CD14-positive monocyte (primary cell): ENCODE results near the gene TSPEAR. TPM values are rescaled to one million over a fixed set of nuclear protein-coding genes. Genes with fewer than 3 reads are reported as not detected.

Experiments
- DNase-seq, 3 donors: peaks; one replicate each; pipeline ENCODE4 v3.0.0-alpha.2; 2011 to 2022
- H2AFZ ChIP-seq: 2 replicates; pipeline ENCODE4 v1.6.0; 2012; ENCODE audit warnings: mild to moderate bottlenecking, low read depth, low read length, inconsistent platforms; ENCODE audit not compliant: insufficient read depth, poor library complexity, severe bottlenecking
- H3K27ac ChIP-seq, 2 donors: 1 replicate in 1 of 2; 2 replicates in 1 of 2; pipeline ENCODE4 v1.5.1; 2012 to 2013; ENCODE audit warnings: low read length in 2 of 2, control low read depth in 1 of 2, inconsistent platforms in 1 of 2, low read depth in 1 of 2, mild to moderate bottlenecking in 1 of 2
- H3K27me3 ChIP-seq, 2 donors: one replicate each; pipeline versions ENCODE4 v1.6.0 to v1.6.1; 2011 to 2013; ENCODE audit warnings: low read length in 2 of 2; ENCODE audit not compliant: control insufficient read depth in 2 of 2, insufficient read depth in 2 of 2
- H3K36me3 ChIP-seq, 2 donors: replicated peaks in 1 of 2; 1 replicate in 1 of 2; 2 replicates in 1 of 2; pipeline versions ENCODE4 v1.5.1 to v1.6.1; 2012 to 2013; ENCODE audit warnings: low read length in 2 of 2, control low read depth in 1 of 2, inconsistent platforms in 1 of 2, mild to moderate bottlenecking in 1 of 2; ENCODE audit not compliant: insufficient read depth in 2 of 2, control insufficient read depth in 1 of 2
- H3K4me1 ChIP-seq, 2 donors: 1 replicate in 1 of 2; 2 replicates in 1 of 2; pipeline versions ENCODE4 v1.5.1 to v1.6.1; 2012 to 2013; ENCODE audit warnings: low read length in 2 of 2, control low read depth in 1 of 2, inconsistent platforms in 1 of 2, mild to moderate bottlenecking in 1 of 2, moderate library complexity in 1 of 2; ENCODE audit not compliant: insufficient read depth in 2 of 2, control insufficient read depth in 1 of 2
- H3K4me2 ChIP-seq: replicated peaks from 2 replicates; pipeline ENCODE3; 2012; ENCODE audit warnings: low read length, moderate library complexity, mild to moderate bottlenecking; ENCODE audit not compliant: poor library complexity, severe bottlenecking; ENCODE audit errors: extremely low read depth
- H3K4me3 ChIP-seq, 3 experiments: fragments of 200-600 bp in 1 of 3; sonication (generic) in 1 of 3; replicated peaks in 1 of 3; 1 replicate in 2 of 3; 2 replicates in 1 of 3; pipeline ENCODE4 v1.5.1; 2011 to 2013; ENCODE audit warnings: low read length in 3 of 3, mild to moderate bottlenecking in 3 of 3, control low read depth in 2 of 3, low read depth in 2 of 3, inconsistent platforms in 1 of 3, moderate library complexity in 1 of 3
- H3K79me2 ChIP-seq: 2 replicates; pipeline ENCODE4 v1.6.0; 2012; ENCODE audit warnings: mild to moderate bottlenecking, control low read depth, inconsistent platforms, low read length, moderate library complexity; ENCODE audit not compliant: insufficient read depth
- H3K9ac ChIP-seq: 2 replicates; pipeline ENCODE4 v1.6.0; 2017; ENCODE audit warnings: low read length, mild to moderate bottlenecking; ENCODE audit not compliant: insufficient read depth, poor library complexity, severe bottlenecking
- H3K9me3 ChIP-seq, 2 donors: replicated peaks in 1 of 2; 1 replicate in 1 of 2; 2 replicates in 1 of 2; pipeline versions ENCODE4 v1.5.1 to v1.6.1; 2012 to 2013; ENCODE audit warnings: low read length in 2 of 2, control low read depth in 1 of 2; ENCODE audit not compliant: control insufficient read depth in 1 of 2, insufficient read depth in 1 of 2
- H4K20me1 ChIP-seq: 2 replicates; pipeline ENCODE4 v1.6.0; 2012; ENCODE audit warnings: mild to moderate bottlenecking, low read length, control low read depth, moderate library complexity; ENCODE audit not compliant: insufficient read depth
- H3K27ac Mint-ChIP-seq, 7 donors: one replicate each; pipeline ENCODE4 v1.8.0; 2020; ENCODE audit warnings: mild to moderate bottlenecking in 7 of 7, mixed read lengths in 7 of 7, moderate library complexity in 6 of 7, inconsistent platforms in 2 of 7
- H3K27me3 Mint-ChIP-seq, 3 donors: one replicate each; pipeline ENCODE4 v1.8.0; 2021 to 2022; ENCODE audit warnings: low read depth in 3 of 3, mild to moderate bottlenecking in 3 of 3, mixed read lengths in 3 of 3, moderate library complexity in 3 of 3, inconsistent platforms in 1 of 3
- H3K36me3 Mint-ChIP-seq, 2 donors: one replicate each; pipeline ENCODE4 v1.8.0; 2020; ENCODE audit warnings: mixed read lengths in 2 of 2, inconsistent platforms in 1 of 2, mild to moderate bottlenecking in 1 of 2
- H3K4me1 Mint-ChIP-seq: one replicate; pipeline ENCODE4 v1.8.0; 2020; ENCODE audit warnings: mild to moderate bottlenecking, mixed read lengths
- H3K4me3 Mint-ChIP-seq, 2 donors: one replicate each; pipeline ENCODE4 v1.8.0; 2020; ENCODE audit warnings: mild to moderate bottlenecking in 2 of 2, mixed read lengths in 2 of 2, moderate library complexity in 1 of 2
- H3K9me3 Mint-ChIP-seq, 7 donors: one replicate each; pipeline ENCODE4 v1.8.0; 2020 to 2022; ENCODE audit warnings: mixed read lengths in 7 of 7, mild to moderate bottlenecking in 6 of 7, moderate library complexity in 6 of 7, inconsistent platforms in 2 of 7
- WGBS: methylation state at CpG from one replicate; pipeline ENCODE4 v1.1.5; 2013; ENCODE audit warnings: missing lambda C conversion rate; ENCODE audit not compliant: insufficient coverage; 5-methylcytosine and 5-hydroxymethylcytosine counted together
- intact Hi-C, 2 donors: fragments of 100-400 bp; cut with micrococcal nuclease; formaldehyde crosslinking; loops; one replicate each; pipeline versions ENCODE4 v1.15.0 to v1.15.1; 2023
- polyA plus RNA-seq, 3 donors: library from polyadenylated mRNA; depleted of rRNA in 1 of 3; unstranded in 2 of 3; stranded (reverse) in 1 of 3; fragments of 300-500 nt in 2 of 3; fragments of >200 nt in 1 of 3; fragmentation: Illumina TruSeq in 2 of 3; gene quantifications; 1 replicate in 2 of 3; 2 replicates in 1 of 3; pipeline ENCODE4 v1.2.3, GENCODE V29; 2012 to 2021
- TF ChIP-seq, protein P1 (sequence below): fragments of 200-600 bp; IDR thresholded peaks from one replicate; pipeline ENCODE4 v1.8.0; 2022; ENCODE audit warnings: antibody characterized with exemption, mild to moderate bottlenecking

TSPEAR gene
- polyA plus RNA-seq, 3 donors, result not detected

GRCh38 chr21:44636209-44637017 lies 75.0 kb downstream of the TSPEAR start:
- 93% methylated on average over 10 of the region's 15 CpGs for WGBS
- no peaks in the 10 kb centered on the region for H3K4me1 Mint-ChIP-seq
- intact Hi-C loops, result no loop called here
- Histone ChIP-seq H3K4me1 (no peaks in the 10 kb centered on the region), H3K4me3 (no peak overlapping the region), H2AFZ (no peak overlapping the region), H3K36me3 (no peaks in the 10 kb centered on the region), H3K9me3 (peaks cover 17 to 30% of the 10 kb centered on the region in 2 donors), H3K4me2 (no peak overlapping the region), H4K20me1 (no peaks in the 10 kb centered on the region), H3K79me2 (no peaks in the 10 kb centered on the region), H3K9ac (no peak overlapping the region), H3K27ac (no peak overlapping the region), H3K27me3 (no peaks in the 10 kb centered on the region)
- no peak overlapping the region for H3K4me3 Mint-ChIP-seq
- no peak overlapping the region for H3K27ac Mint-ChIP-seq
- TF ChIP-seq, protein P1, sequence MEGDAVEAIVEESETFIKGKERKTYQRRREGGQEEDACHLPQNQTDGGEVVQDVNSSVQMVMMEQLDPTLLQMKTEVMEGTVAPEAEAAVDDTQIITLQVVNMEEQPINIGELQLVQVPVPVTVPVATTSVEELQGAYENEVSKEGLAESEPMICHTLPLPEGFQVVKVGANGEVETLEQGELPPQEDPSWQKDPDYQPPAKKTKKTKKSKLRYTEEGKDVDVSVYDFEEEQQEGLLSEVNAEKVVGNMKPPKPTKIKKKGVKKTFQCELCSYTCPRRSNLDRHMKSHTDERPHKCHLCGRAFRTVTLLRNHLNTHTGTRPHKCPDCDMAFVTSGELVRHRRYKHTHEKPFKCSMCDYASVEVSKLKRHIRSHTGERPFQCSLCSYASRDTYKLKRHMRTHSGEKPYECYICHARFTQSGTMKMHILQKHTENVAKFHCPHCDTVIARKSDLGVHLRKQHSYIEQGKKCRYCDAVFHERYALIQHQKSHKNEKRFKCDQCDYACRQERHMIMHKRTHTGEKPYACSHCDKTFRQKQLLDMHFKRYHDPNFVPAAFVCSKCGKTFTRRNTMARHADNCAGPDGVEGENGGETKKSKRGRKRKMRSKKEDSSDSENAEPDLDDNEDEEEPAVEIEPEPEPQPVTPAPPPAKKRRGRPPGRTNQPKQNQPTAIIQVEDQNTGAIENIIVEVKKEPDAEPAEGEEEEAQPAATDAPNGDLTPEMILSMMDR, result no peak
- H3K9me3 Mint-ChIP-seq, result peaks cover 9 to 31% (median 27%) of the 10 kb centered on the region in 7 donors
- no peak for DNase-seq
- H3K36me3 Mint-ChIP-seq, result no peaks in the 10 kb centered on the region
- peaks cover 3 to 14% (median 11%) of the 10 kb centered on the region in 3 donors for H3K27me3 Mint-ChIP-seq

GRCh38 chr21:44632067-44632466 lies 79.3 kb downstream of the TSPEAR start:
- intact Hi-C loops, result no loop called here
- H3K27ac Mint-ChIP-seq, result no peak overlapping the region

More at GRCh38 chr21:44632067-44632466, 79.3 kb downstream of the TSPEAR start:
- H3K27me3 ChIP-seq, result no peaks in the 10 kb centered on the region
- no peak overlapping the region for H3K9ac ChIP-seq
- H3K27ac ChIP-seq, result no peak overlapping the region
- Mint-ChIP-seq H3K27me3 (peaks cover 4 to 22% (median 6%) of the 10 kb centered on the region in 3 donors), H3K4me1 (no peaks in the 10 kb centered on the region), H3K36me3 (no peaks in the 10 kb centered on the region), H3K9me3 (peaks cover 18 to 41% (median 32%) of the 10 kb centered on the region in 7 donors), H3K4me3 (no peak overlapping the region)
- no peak overlapping the region for H3K4me2 ChIP-seq
- TF ChIP-seq, protein P1, result no peak
- no peaks in the 10 kb centered on the region for H3K36me3 ChIP-seq
- H3K9me3 ChIP-seq, result peaks cover 19 to 27% of the 10 kb centered on the region in 2 donors
- no peaks in the 10 kb centered on the region for H3K4me1 ChIP-seq
- no CpG with 5 or more reads among the region's 1 CpG for WGBS
- no peaks in the 10 kb centered on the region for H3K79me2 ChIP-seq
- no peaks in the 10 kb centered on the region for H4K20me1 ChIP-seq
- H3K4me3 ChIP-seq, result no peak overlapping the region
- no peak for DNase-seq
- H2AFZ ChIP-seq, result no peak overlapping the region
